OCI-LY7 (cell line): ENCODE measurements around the gene FAM9A. TPM values are rescaled to one million over a fixed set of nuclear protein-coding genes. Genes with fewer than 3 reads are reported as not detected.
A peak's percentile ranks its signal among the peaks of the same experiment; 100 is the strongest.

Source experiments
- BruUV-seq: library from RNA; stranded (reverse); fragments of 400-500 nt; replicated peaks from 2 replicates; lab custom pipeline; 2021; lab: Mats Ljungman, UMichigan
- CTCF ChIA-PET: fragments of 300-600 bp; sonication (Branson Sonifier 250); formaldehyde crosslinking; loops from one replicate; lab custom pipeline; 2022; ENCODE audit warnings: antibody characterized with exemption; ENCODE audit not compliant: unreplicated experiment; lab: Charles Lee
- POLR2A ChIA-PET: fragments of 300-600 bp; sonication (Branson Sonifier 250); formaldehyde crosslinking; loops from one replicate; lab custom pipeline; 2022; ENCODE audit warnings: antibody characterized with exemption; lab: Charles Lee
- DNase-seq: peaks from one replicate; pipeline ENCODE4 v3.0.0-alpha.2; 2015; ENCODE audit warnings: low spot score
- H2AFZ ChIP-seq: fragments of 200-600 bp; sonication (generic), shearing (Covaris generic); 2 replicates; pipeline ENCODE4 v1.6.1; 2014; ENCODE audit warnings: mild to moderate bottlenecking, antibody characterized with exemption, low read length, moderate library complexity
- H3K27ac ChIP-seq: fragments of 200-600 bp; sonication (generic); 2 replicates; pipeline ENCODE4 v1.5.1; 2014; ENCODE audit warnings: mixed run types, low read depth, mild to moderate bottlenecking, moderate library complexity, low read length, inconsistent platforms; ENCODE audit not compliant: poor library complexity, severe bottlenecking
- H3K36me3 ChIP-seq: fragments of 200-600 bp; sonication (generic); 2 replicates; pipeline ENCODE4 v1.6.1; 2014; ENCODE audit warnings: mild to moderate bottlenecking, antibody characterized with exemption, low read length, moderate library complexity, mixed read lengths; ENCODE audit not compliant: insufficient read depth
- H3K4me1 ChIP-seq: fragments of 200-600 bp; sonication (generic); 2 replicates; pipeline ENCODE4 v1.5.1; 2014; ENCODE audit warnings: mild to moderate bottlenecking, low read length; ENCODE audit not compliant: insufficient read depth, poor library complexity, severe bottlenecking
- H3K4me2 ChIP-seq: fragments of 200-600 bp; sonication (generic); 2 replicates; pipeline ENCODE4 v1.6.1; 2014; ENCODE audit warnings: mild to moderate bottlenecking, low read length
- H3K4me3 ChIP-seq: fragments of 200-600 bp; sonication (generic); 2 replicates; pipeline ENCODE4 v1.5.1; 2014; ENCODE audit warnings: mild to moderate bottlenecking, low read depth, low read length; ENCODE audit not compliant: poor library complexity, severe bottlenecking
- H3K79me2 ChIP-seq: fragments of 200-600 bp; sonication (generic); 2 replicates; pipeline ENCODE4 v1.6.1; 2016; ENCODE audit warnings: low read depth, mild to moderate bottlenecking, low read length, moderate library complexity, mixed read lengths; ENCODE audit not compliant: insufficient read depth
- H3K9me2 ChIP-seq: fragments of 200-600 bp; sonication (generic); 2 replicates; pipeline ENCODE4 v1.6.1; 2016; ENCODE audit warnings: mild to moderate bottlenecking, low read length, mixed read lengths; ENCODE audit not compliant: insufficient read depth
- H3K9me3 ChIP-seq: fragments of 200-600 bp; sonication (generic); 2 replicates; pipeline ENCODE4 v1.6.1; 2014; ENCODE audit warnings: mild to moderate bottlenecking, mixed run types, low read length, mixed read lengths
- H4K20me1 ChIP-seq: fragments of 200-600 bp; sonication (generic); 2 replicates; pipeline ENCODE4 v1.6.1; 2014; ENCODE audit warnings: mild to moderate bottlenecking, antibody characterized with exemption, low read length, moderate library complexity, mixed read lengths; ENCODE audit not compliant: insufficient read depth
- CTCF ChIP-seq: fragments of 200-600 bp; sonication (generic); conservative IDR thresholded peaks from 2 replicates; pipeline ENCODE4 v1.5.1; 2014; ENCODE audit warnings: mild to moderate bottlenecking, antibody characterized with exemption, low read length, moderate library complexity, mixed read lengths
- EZH2phosphoT487 ChIP-seq: fragments of 200-600 bp; sonication (generic); IDR thresholded peaks from 2 replicates; pipeline ENCODE4 v1.6.1; 2018; ENCODE audit warnings: low read depth, borderline replicate concordance, mild to moderate bottlenecking, mixed run types, antibody characterized with exemption, low read length, moderate library complexity, mixed read lengths
- intact Hi-C: fragments of 100-400 bp; cut with micrococcal nuclease; formaldehyde crosslinking; loops from one replicate; pipeline ENCODE4 v1.10.0; 2022; ENCODE audit not compliant: unreplicated experiment
- total RNA-seq, 2 experiments: library from RNA; depleted of rRNA in 1 of 2; stranded (reverse); fragments of >200 nt in 1 of 2; shearing (Covaris generic) in 1 of 2; gene quantifications; 2 replicates each; pipeline ENCODE4 v1.2.3, GENCODE V29; 2014 to 2022

FAM9A gene
- total RNA-seq, 2 experiments from 2014 or later: not detected

- Histone ChIP-seq H3K9me2 (no peaks in the 10 kb centered on the region), H3K4me2 (no peak overlapping the region), H4K20me1 (no peaks in the 10 kb centered on the region), H3K4me3 (no peak overlapping the region), H3K36me3 (no peaks in the 10 kb centered on the region), H3K27ac (no peak overlapping the region), H2AFZ (no peak overlapping the region), H3K79me2 (no peaks in the 10 kb centered on the region), H3K4me1 (no peaks in the 10 kb centered on the region), H3K9me3 (no peaks in the 10 kb centered on the region)
- ChIA-PET POLR2A (interaction anchor here (0.5 to 0.6 kb wide), 2 partner anchors 135 to 1666 kb away, joined by 3 to 4 read pairs; no protein-coding TSS in a partner anchor), CTCF (no interaction called here)
- TF ChIP-seq CTCF (no peak), EZH2phosphoT487 (no peak)
- no TSS peak for BruUV-seq
- no peak for DNase-seq
- intact Hi-C loops: no loop called here
Observed at GRCh38 chrX:8822002-8822401, 20.8 kb upstream of the FAM9A start.

GRCh38 chrX:8820910-8821527 is 19.8 kb upstream of the FAM9A start:
- no peak for DNase-seq
- no peak overlapping the region for H3K4me3 ChIP-seq
- H3K79me2 ChIP-seq: no peaks in the 10 kb centered on the region
- intact Hi-C loops: no loop called here
- ChIA-PET POLR2A (interaction anchor here (0.5 to 0.6 kb wide), 2 partner anchors 136 to 1667 kb away, joined by 3 to 4 read pairs; no protein-coding TSS in a partner anchor), CTCF (no interaction called here)
- H3K27ac ChIP-seq: no peak overlapping the region
- no peaks in the 10 kb centered on the region for H3K4me1 ChIP-seq
- H2AFZ ChIP-seq: no peak overlapping the region
- no peaks in the 10 kb centered on the region for H3K9me3 ChIP-seq
- no peaks in the 10 kb centered on the region for H4K20me1 ChIP-seq
- H3K4me2 ChIP-seq: no peak overlapping the region
- no peaks in the 10 kb centered on the region for H3K9me2 ChIP-seq
- no TSS peak for BruUV-seq
- no peaks in the 10 kb centered on the region for H3K36me3 ChIP-seq
- no peak for TF ChIP-seq EZH2phosphoT487
- no peak for TF ChIP-seq CTCF

GRCh38 chrX:8815460-8816065 is 14.4 kb upstream of the FAM9A start:
- no peak overlapping the region for H3K4me2 ChIP-seq
- no peaks in the 10 kb centered on the region for H3K4me1 ChIP-seq
- no peaks in the 10 kb centered on the region for H3K9me3 ChIP-seq
- H3K9me2 ChIP-seq: no peaks in the 10 kb centered on the region
- no peaks in the 10 kb centered on the region for H3K36me3 ChIP-seq
- H3K79me2 ChIP-seq: no peaks in the 10 kb centered on the region
- POLR2A ChIA-PET: no interaction called here
- BruUV-seq: no TSS peak
- no peaks in the 10 kb centered on the region for H4K20me1 ChIP-seq
- CTCF ChIA-PET: no interaction called here
- DNase-seq: peak; percentile 39
- no peak overlapping the region for H3K27ac ChIP-seq
- H2AFZ ChIP-seq: no peak overlapping the region
- intact Hi-C loops: loop anchor here (5.0 to 10.0 kb wide), 2 partner anchors 821 to 892 kb away; no protein-coding TSS in a partner anchor
- no peak for TF ChIP-seq EZH2phosphoT487
- TF ChIP-seq CTCF: peak; percentile 75
- H3K4me3 ChIP-seq: no peak overlapping the region
